Tibial nerve (tissue), 4 donors: ENCODE data around the gene SLX4.

ENCODE experiments used
- CTCF ChIP-seq, 5 experiments: fragments of 200-600 bp in 3 of 5; fragments of 450-650 bp in 2 of 5; sonication (generic) in 3 of 5; IDR thresholded peaks; one replicate each; pipeline ENCODE4 v1.5.1; 2016 to 2019; ENCODE audit warnings: antibody characterized with exemption in 5 of 5, mild to moderate bottlenecking in 3 of 5, moderate library complexity in 2 of 5
- EP300 ChIP-seq, 2 donors: sonication (generic); formaldehyde crosslinking; IDR thresholded peaks; one replicate each; pipeline ENCODE4 v1.6.1; 2017; ENCODE audit warnings: antibody characterized with exemption in 2 of 2, mild to moderate bottlenecking in 1 of 2

- no peak for TF ChIP-seq EP300 (IDR thresholded peaks at IDR 0.05)
- TF ChIP-seq CTCF (IDR thresholded peaks at IDR 0.05): no peak
Observed at GRCh38 chr16:3553138-3553923, 58.1 kb downstream of the SLX4 start.
